Measurements from ENCODE around the gene YBX2.

Gene YBX2

GRCh38 chr17:7243453-7243729, 51.0 kb downstream of the YBX2 start:
- no peak for DNase-seq (ENCODE audit: low spot score)

DNA sequence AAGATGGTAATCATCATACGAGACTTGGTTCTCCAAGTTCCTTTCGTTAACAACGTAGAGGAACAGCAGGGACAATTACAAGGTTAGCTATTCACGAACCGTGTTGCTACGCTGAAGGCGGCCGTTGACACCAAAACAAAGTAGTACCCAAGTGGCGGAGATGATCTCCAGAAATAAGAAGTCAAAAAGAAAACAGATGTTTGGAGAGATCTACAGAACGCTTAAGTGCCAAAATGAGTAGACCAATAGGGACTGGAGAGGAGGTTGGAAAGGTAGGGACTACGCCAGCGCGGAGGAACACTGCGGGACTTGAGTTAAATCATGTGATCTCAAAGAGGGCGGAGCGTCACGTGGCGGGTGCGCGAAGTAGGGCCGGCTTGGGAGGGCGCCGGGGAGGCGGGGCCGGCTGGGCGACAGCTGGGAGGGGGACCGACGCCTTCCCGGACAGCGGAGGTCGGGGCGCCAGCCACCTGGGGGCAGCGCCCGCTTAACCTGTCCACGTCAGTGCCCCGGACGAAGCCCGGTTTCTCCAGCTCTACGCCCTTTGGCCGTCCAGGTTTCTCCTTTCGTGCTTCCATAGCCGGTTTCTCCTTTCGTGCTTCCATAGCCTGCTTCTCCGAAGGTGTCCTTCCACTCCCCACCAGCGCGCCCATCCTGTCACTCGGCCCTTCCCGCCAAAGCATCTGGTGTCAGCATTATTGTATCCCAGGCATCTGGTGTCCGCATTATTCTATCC, 51.6 kb downstream of the YBX2 start:
- DNase-seq (ENCODE audit: low spot score) = peak; percentile 83

GRCh38 chr17:7241783-7242716, 52.4 kb downstream of the YBX2 start, which contains the start of gene GABARAP:
GABARAP (minus strand) TSS chr17:7242449; CDS start chr17:7242330, 119 bp downstream.
- peak; percentile 61 for DNase-seq (ENCODE audit: low spot score)

- DNase-seq (ENCODE audit: low spot score) = no peak
These were observed 53.2 kb downstream of the YBX2 start for GRCh38 chr17:7241090-7241733.

GRCh38 chr17:7240375-7240774, 54.1 kb downstream of the YBX2 start:
- no peak for DNase-seq (ENCODE audit: low spot score)

DNA sequence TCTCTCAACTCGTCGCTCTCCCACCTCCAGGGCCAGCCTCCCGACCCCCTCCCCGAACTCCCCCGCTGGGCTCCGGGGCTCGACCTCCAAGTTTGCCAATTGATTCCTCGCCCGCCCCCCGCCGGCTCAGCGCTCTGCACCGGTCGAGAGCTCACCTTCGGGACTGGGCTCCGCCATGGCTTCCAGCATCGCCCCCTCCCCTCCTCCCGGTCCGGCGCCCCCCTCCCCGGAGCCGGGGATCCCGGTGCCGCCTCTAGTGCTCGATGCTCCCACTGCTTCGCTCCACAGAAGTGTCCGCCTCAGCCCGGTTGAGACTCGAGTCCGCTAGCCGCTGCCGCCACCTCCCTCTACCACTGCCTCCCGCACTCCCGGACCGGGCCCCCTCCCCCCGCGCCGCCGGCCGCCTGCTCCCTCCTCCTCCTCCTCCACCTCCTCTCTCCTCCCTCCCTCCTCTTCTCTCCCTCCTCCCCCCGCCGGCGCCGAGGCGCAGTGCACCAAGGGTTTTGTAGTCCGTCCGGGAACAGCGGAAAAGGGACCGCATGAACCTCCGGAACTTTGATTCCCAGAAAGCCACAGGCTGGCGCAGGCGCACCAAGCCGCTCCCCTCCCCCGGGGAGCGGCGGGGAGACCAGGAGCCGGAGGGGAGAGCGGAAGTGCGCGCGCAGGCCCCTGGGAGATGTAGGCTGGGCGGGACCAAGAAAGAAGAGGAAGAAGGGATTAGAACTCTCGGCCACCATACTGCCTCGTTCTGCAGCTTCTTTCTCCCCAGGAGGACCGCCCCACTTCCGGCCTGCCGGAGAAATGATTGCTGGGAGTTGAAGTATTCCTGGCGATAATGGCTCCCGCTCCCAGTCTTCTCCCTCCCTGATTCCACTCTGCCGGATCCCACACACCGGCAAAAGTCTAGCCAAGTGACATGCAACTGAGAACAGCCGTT, 55.1 kb downstream of the YBX2 start, which contains the start of gene PHF23:
Gene PHF23 (minus strand): TSS at position 367 of the 937 bp plus-strand sequence. CDS start 178 bp downstream, at position 189.
- peak; percentile 95 for DNase-seq (ENCODE audit: low spot score)

DNA sequence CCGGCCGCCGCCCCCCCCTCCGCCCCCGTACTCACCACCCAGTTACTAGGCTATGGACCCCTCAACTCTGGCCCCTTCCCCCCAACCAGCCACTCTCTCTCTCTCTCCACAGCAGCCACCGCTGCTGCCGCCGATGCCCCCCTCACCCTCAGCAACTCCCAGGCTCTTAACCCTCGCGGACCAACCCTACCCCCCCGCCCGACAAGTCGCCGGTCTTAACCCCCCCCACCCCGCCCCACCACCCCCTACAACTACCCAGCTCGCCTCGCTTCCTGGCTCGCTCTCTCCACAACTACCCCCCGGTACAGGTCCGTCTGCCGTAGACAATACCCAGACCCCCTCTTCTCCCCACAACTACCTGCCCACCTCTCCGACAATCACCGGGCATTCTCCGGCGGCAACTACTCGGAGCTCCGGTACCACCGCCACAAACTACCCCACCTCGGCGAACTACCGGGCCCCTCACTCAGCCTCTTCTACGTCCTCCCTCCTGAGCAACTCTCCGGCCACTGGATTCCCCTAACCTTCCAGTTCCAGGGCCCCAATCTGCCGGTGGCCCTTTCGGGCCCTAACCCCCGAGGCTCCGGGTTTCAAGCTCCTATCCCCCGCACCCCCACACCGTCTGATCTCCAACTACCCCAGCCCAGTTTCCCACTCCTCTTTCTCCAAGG, 55.9 kb downstream of the YBX2 start:
- no peak for DNase-seq (ENCODE audit: low spot score)
